CD14-positive monocyte (primary cell): Measurements from ENCODE around the gene NPNT. TPM values are rescaled to one million over a fixed set of nuclear protein-coding genes. Genes with fewer than 3 reads are reported as not detected.

Source experiments
- DNase-seq, 3 donors: peaks; one replicate each; pipeline ENCODE4 v3.0.0-alpha.2; 2011 to 2022
- H2AFZ ChIP-seq: 2 replicates; pipeline ENCODE4 v1.6.0; 2012; ENCODE audit warnings: mild to moderate bottlenecking, low read depth, low read length, inconsistent platforms; ENCODE audit not compliant: insufficient read depth, poor library complexity, severe bottlenecking
- H3K27ac ChIP-seq, 2 donors: 1 replicate in 1 of 2; 2 replicates in 1 of 2; pipeline ENCODE4 v1.5.1; 2012 to 2013; ENCODE audit warnings: low read length in 2 of 2, control low read depth in 1 of 2, inconsistent platforms in 1 of 2, low read depth in 1 of 2, mild to moderate bottlenecking in 1 of 2
- H3K27me3 ChIP-seq, 2 donors: one replicate each; pipeline versions ENCODE4 v1.6.0 to v1.6.1; 2011 to 2013; ENCODE audit warnings: low read length in 2 of 2; ENCODE audit not compliant: control insufficient read depth in 2 of 2, insufficient read depth in 2 of 2
- H3K36me3 ChIP-seq, 2 donors: replicated peaks in 1 of 2; 1 replicate in 1 of 2; 2 replicates in 1 of 2; pipeline versions ENCODE4 v1.5.1 to v1.6.1; 2012 to 2013; ENCODE audit warnings: low read length in 2 of 2, control low read depth in 1 of 2, inconsistent platforms in 1 of 2, mild to moderate bottlenecking in 1 of 2; ENCODE audit not compliant: insufficient read depth in 2 of 2, control insufficient read depth in 1 of 2
- H3K4me1 ChIP-seq, 2 donors: 1 replicate in 1 of 2; 2 replicates in 1 of 2; pipeline versions ENCODE4 v1.5.1 to v1.6.1; 2012 to 2013; ENCODE audit warnings: low read length in 2 of 2, control low read depth in 1 of 2, inconsistent platforms in 1 of 2, mild to moderate bottlenecking in 1 of 2, moderate library complexity in 1 of 2; ENCODE audit not compliant: insufficient read depth in 2 of 2, control insufficient read depth in 1 of 2
- H3K4me2 ChIP-seq: replicated peaks from 2 replicates; pipeline ENCODE3; 2012; ENCODE audit warnings: low read length, moderate library complexity, mild to moderate bottlenecking; ENCODE audit not compliant: poor library complexity, severe bottlenecking; ENCODE audit errors: extremely low read depth
- H3K4me3 ChIP-seq, 3 experiments: fragments of 200-600 bp in 1 of 3; sonication (generic) in 1 of 3; replicated peaks in 1 of 3; 1 replicate in 2 of 3; 2 replicates in 1 of 3; pipeline ENCODE4 v1.5.1; 2011 to 2013; ENCODE audit warnings: low read length in 3 of 3, mild to moderate bottlenecking in 3 of 3, control low read depth in 2 of 3, low read depth in 2 of 3, inconsistent platforms in 1 of 3, moderate library complexity in 1 of 3
- H3K79me2 ChIP-seq: 2 replicates; pipeline ENCODE4 v1.6.0; 2012; ENCODE audit warnings: mild to moderate bottlenecking, control low read depth, inconsistent platforms, low read length, moderate library complexity; ENCODE audit not compliant: insufficient read depth
- H3K9ac ChIP-seq: 2 replicates; pipeline ENCODE4 v1.6.0; 2017; ENCODE audit warnings: low read length, mild to moderate bottlenecking; ENCODE audit not compliant: insufficient read depth, poor library complexity, severe bottlenecking
- H3K9me3 ChIP-seq, 2 donors: replicated peaks in 1 of 2; 1 replicate in 1 of 2; 2 replicates in 1 of 2; pipeline versions ENCODE4 v1.5.1 to v1.6.1; 2012 to 2013; ENCODE audit warnings: low read length in 2 of 2, control low read depth in 1 of 2; ENCODE audit not compliant: control insufficient read depth in 1 of 2, insufficient read depth in 1 of 2
- H4K20me1 ChIP-seq: 2 replicates; pipeline ENCODE4 v1.6.0; 2012; ENCODE audit warnings: mild to moderate bottlenecking, low read length, control low read depth, moderate library complexity; ENCODE audit not compliant: insufficient read depth
- H3K27ac Mint-ChIP-seq, 7 donors: one replicate each; pipeline ENCODE4 v1.8.0; 2020; ENCODE audit warnings: mild to moderate bottlenecking in 7 of 7, mixed read lengths in 7 of 7, moderate library complexity in 6 of 7, inconsistent platforms in 2 of 7
- H3K27me3 Mint-ChIP-seq, 3 donors: one replicate each; pipeline ENCODE4 v1.8.0; 2021 to 2022; ENCODE audit warnings: low read depth in 3 of 3, mild to moderate bottlenecking in 3 of 3, mixed read lengths in 3 of 3, moderate library complexity in 3 of 3, inconsistent platforms in 1 of 3
- H3K36me3 Mint-ChIP-seq, 2 donors: one replicate each; pipeline ENCODE4 v1.8.0; 2020; ENCODE audit warnings: mixed read lengths in 2 of 2, inconsistent platforms in 1 of 2, mild to moderate bottlenecking in 1 of 2
- H3K4me1 Mint-ChIP-seq: one replicate; pipeline ENCODE4 v1.8.0; 2020; ENCODE audit warnings: mild to moderate bottlenecking, mixed read lengths
- H3K4me3 Mint-ChIP-seq, 2 donors: one replicate each; pipeline ENCODE4 v1.8.0; 2020; ENCODE audit warnings: mild to moderate bottlenecking in 2 of 2, mixed read lengths in 2 of 2, moderate library complexity in 1 of 2
- H3K9me3 Mint-ChIP-seq, 7 donors: one replicate each; pipeline ENCODE4 v1.8.0; 2020 to 2022; ENCODE audit warnings: mixed read lengths in 7 of 7, mild to moderate bottlenecking in 6 of 7, moderate library complexity in 6 of 7, inconsistent platforms in 2 of 7
- CTCF ChIP-seq: fragments of 200-600 bp; IDR thresholded peaks from one replicate; pipeline ENCODE4 v1.8.0; 2022; ENCODE audit warnings: antibody characterized with exemption, mild to moderate bottlenecking
- WGBS: methylation state at CpG from one replicate; pipeline ENCODE4 v1.1.5; 2013; ENCODE audit warnings: missing lambda C conversion rate; ENCODE audit not compliant: insufficient coverage; 5-methylcytosine and 5-hydroxymethylcytosine counted together
- intact Hi-C, 2 donors: fragments of 100-400 bp; cut with micrococcal nuclease; formaldehyde crosslinking; loops; one replicate each; pipeline versions ENCODE4 v1.15.0 to v1.15.1; 2023
- polyA plus RNA-seq, 3 donors: library from polyadenylated mRNA; depleted of rRNA in 1 of 3; unstranded in 2 of 3; stranded (reverse) in 1 of 3; fragments of 300-500 nt in 2 of 3; fragments of >200 nt in 1 of 3; fragmentation: Illumina TruSeq in 2 of 3; gene quantifications; 1 replicate in 2 of 3; 2 replicates in 1 of 3; pipeline ENCODE4 v1.2.3, GENCODE V29; 2012 to 2021

NPNT gene
- polyA plus RNA-seq, 3 donors: not detected

GRCh38 chr4:105979506-105979905 lies 84.2 kb downstream of the NPNT start:
- Mint-ChIP-seq H3K27me3 (peaks cover 0 to 3% (median 0%) of the 10 kb centered on the region in 3 donors), H3K9me3 (peaks cover 3 to 19% (median 4%) of the 10 kb centered on the region in 7 donors), H3K4me3 (no peak overlapping the region), H3K27ac (no peak overlapping the region), H3K36me3 (no peaks in the 10 kb centered on the region), H3K4me1 (no peaks in the 10 kb centered on the region)
- Histone ChIP-seq H3K36me3 (no peaks in the 10 kb centered on the region), H3K4me3 (no peak overlapping the region), H3K9ac (no peak overlapping the region), H2AFZ (no peak overlapping the region), H3K4me1 (no peaks in the 10 kb centered on the region), H3K9me3 (peaks cover 0 to 4% of the 10 kb centered on the region in 2 donors), H3K79me2 (no peaks in the 10 kb centered on the region), H3K27ac (no peak overlapping the region), H4K20me1 (no peaks in the 10 kb centered on the region), H3K27me3 (no peaks in the 10 kb centered on the region), H3K4me2 (no peak overlapping the region)
- intact Hi-C loops: no loop called here
- no peak for TF ChIP-seq CTCF
- no peak for DNase-seq
- no CpG with 5 or more reads among the region's 3 CpGs for WGBS

- Mint-ChIP-seq H3K36me3 (no peaks in the 10 kb centered on the region), H3K4me1 (no peaks in the 10 kb centered on the region), H3K27me3 (no peaks in the 10 kb centered on the region), H3K9me3 (peaks cover 0 to 18% (median 11%) of the 10 kb centered on the region in 7 donors), H3K4me3 (no peak overlapping the region), H3K27ac (no peak overlapping the region)
- Histone ChIP-seq H3K36me3 (no peaks in the 10 kb centered on the region), H4K20me1 (no peaks in the 10 kb centered on the region), H3K79me2 (no peaks in the 10 kb centered on the region), H2AFZ (no peak overlapping the region), H3K4me1 (no peaks in the 10 kb centered on the region), H3K9me3 (peaks cover 0 to 9% of the 10 kb centered on the region in 2 donors), H3K9ac (no peak overlapping the region), H3K27me3 (no peaks in the 10 kb centered on the region), H3K4me2 (no peak overlapping the region), H3K27ac (no peak overlapping the region), H3K4me3 (no peak overlapping the region)
- WGBS: 61% methylated on average over 2 of the region's 2 CpGs
- intact Hi-C loops: no loop called here
- no peak for TF ChIP-seq CTCF
- no peak for DNase-seq
Observed at GRCh38 chr4:105988671-105989070, 93.4 kb downstream of the NPNT start.
